ENCODE data around the gene ELMO1. TPM values are rescaled to one million over a fixed set of nuclear protein-coding genes. Genes with fewer than 3 reads are reported as not detected.

Gene ELMO1
- total RNA-seq, 1 donor from 2014 or later = 78.9 TPM

DNA sequence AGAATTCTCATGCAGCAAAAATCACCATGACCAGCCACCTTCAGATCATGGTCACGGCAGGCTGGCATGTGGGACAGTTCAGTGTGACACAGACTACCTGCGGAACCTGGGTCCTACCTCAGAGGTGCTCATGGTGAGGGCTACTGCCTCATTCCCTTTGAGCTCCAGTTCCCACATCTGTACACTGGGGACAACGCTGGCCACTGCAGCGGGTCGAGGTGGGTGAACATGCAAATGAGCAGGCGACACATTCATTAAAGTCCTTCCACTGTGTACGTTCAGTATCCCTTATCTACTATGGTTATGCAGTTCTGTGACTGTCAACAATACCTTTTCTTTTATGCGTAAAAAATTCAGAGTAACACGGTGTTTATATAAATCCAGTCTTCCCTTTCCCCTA lies 505.7 kb downstream of the ELMO1 start:
- DNase-seq = no peak

GRCh38 chr7:36942541-36942940 lies 506.1 kb downstream of the ELMO1 start:
- DNase-seq = no peak

GRCh38 chr7:36942025-36942424 lies 506.6 kb downstream of the ELMO1 start:
- DNase-seq = no peak

DNA sequence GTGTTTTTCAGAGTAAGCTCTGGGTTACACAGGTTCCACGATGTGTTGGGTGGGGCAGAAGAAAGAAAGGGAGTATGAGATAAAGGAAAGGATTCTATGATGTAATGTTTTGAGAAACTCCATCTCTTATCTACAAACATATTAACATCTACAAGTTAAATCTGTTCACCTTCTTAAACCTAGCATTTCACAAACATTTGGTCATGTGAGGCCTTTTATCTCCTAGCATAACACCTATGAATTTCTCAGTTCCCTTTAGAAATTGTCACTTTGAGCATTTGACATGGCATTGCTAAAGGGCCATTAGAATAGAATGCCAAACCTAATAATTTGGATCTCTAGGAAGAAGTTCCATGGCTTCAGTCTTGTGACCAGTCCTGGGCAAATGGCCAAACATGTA lies 507.3 kb downstream of the ELMO1 start:
- no peak for DNase-seq

GRCh38 chr7:36939816-36940215 lies 508.8 kb downstream of the ELMO1 start:
- no peak for DNase-seq

DNA sequence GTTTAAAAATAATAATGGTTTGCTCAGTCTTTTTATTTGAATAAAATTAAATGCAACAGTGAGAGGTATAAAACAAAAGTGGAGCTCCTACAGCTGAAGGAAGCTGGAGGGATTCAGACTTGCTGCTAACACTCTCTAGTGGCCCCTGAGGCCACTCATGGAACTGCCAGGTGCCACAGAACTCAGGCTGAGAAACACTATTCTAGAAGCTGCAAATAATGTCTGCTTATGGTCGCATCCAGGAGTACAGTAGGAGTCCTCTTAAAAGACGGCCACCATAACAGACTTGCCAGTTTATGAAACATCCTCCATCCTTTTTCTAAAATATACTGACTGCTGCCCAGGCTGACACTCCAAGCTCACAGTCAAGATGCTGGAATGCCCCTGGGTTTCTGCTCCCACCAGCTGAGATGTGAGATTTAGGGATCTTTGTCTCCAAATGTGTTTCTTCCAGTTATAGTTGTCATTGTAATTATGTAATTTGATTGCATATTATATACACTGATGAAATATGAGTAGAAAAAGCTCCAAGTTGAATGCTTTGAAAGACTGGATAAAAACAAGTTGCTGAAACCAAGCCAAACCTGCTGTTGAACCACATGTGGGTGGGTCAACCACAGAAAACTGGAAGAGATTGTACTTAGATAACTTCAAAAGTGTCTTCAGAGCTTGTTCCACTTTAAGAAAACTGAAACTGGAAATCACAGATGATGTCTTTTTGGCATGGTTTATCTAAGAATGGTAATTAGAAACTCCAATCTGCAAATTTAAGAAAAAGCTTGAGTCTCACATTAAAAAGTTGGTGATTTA lies 510.7 kb downstream of the ELMO1 start:
- no peak for DNase-seq

- DNase-seq = no peak
Observed at GRCh38 chr7:36931892-36932291, 516.8 kb downstream of the ELMO1 start.

DNA sequence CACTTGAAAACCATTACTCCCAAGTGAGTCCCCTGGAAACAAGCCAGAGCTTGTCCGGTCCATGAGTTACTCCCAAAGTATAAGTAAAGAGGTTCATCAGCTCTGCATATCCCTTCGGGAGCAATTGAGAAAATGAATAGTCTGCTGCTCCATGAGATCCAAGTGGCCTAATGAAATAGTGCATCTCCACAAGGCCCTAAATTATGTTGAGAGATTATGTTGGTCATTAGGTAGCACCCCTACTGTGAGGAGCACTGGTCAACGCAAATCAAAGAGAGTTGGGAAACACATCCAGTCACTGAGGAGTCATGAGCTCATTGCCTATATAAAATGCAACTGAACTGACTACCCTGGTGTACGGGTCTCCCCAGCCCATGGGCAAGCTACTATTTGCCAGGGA lies 518.9 kb downstream of the ELMO1 start:
- no peak for DNase-seq

- DNase-seq = no peak
Observed at GRCh38 chr7:36928718-36929117, 519.9 kb downstream of the ELMO1 start.

GRCh38 chr7:36928311-36928710 lies 520.4 kb downstream of the ELMO1 start:
- no peak for DNase-seq

GRCh38 chr7:36925691-36926090 lies 523.0 kb downstream of the ELMO1 start:
- DNase-seq = no peak

DNA sequence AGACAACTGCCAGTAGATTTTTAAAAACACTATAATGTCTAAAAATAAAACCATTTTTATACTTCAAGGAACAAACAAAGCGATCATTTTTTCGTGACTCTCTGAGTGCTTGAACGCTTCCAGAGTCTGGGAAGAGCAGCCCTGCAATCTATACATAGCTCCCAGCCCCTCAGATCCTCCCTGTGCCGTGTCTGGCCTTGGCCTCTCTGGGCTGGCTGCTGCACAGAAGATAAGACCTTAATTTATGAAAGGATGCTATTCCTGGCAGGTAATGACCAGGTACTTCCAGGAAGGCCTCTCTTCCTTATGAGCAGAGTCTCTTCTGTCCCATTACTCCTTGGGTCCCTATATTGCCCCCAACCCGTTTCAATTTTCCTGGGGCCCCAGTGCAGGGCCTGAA lies 523.5 kb downstream of the ELMO1 start:
- no peak for DNase-seq

DNA sequence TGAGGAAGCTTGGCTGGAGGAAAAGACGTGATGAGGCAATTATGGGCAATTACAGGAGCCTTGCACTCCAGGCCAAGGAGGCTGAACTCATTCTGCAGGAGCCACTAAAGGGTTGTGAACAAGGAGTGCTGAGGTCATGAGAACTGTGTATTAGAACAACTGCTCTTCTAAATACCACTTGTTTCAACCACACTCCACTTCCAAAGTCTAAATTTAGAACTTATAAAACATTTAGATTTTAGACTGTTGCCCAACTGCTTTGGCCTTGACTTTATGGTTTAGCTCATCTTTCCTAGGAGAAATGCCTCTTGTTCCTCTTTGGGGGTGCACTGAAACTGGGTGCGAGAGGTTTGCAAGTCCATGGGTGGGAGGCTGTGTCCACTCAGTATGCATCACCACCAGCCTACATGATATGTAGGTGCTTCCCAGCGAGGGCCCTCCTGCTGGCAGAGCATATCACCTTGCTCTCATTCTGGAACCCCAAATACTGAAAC lies 524.7 kb downstream of the ELMO1 start:
- no peak for DNase-seq

DNA sequence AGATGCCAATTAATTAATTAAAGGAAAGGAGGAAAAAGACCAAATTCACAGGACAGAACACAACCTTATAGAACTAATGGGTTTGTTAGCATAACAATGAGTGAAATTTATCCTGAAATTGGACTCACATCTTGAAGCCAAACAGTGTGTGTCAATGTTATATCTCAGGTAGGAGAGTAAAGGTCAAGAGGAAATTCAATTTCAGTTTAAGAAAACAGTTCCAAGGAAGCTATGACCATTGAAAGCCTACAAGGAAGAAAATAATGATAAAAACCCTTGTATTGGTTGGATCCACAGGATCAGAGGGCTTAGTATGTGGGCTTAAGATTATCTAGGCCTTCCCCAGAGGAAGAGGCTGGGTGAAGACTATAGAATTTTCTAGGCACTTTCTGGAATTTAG lies 525.5 kb downstream of the ELMO1 start:
- DNase-seq = no peak

DNA sequence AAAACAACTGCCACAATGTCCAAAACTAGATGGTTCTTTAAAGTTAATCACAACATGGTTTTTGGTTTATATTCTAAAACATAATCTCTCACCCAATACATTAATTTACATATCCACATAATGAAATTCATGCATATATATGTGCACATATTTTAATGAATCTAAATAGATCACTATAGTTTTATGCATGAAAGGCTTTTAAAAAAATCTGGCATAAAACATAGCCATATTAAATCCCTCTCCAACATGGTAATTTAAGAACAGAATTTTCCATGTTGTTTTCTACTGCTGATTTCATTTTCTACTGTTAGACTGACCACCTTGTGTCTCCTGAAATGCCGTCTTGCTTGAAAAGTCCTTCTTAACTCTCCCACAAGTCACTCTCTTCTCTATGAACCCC lies 528.2 kb downstream of the ELMO1 start:
- no peak for DNase-seq

DNA sequence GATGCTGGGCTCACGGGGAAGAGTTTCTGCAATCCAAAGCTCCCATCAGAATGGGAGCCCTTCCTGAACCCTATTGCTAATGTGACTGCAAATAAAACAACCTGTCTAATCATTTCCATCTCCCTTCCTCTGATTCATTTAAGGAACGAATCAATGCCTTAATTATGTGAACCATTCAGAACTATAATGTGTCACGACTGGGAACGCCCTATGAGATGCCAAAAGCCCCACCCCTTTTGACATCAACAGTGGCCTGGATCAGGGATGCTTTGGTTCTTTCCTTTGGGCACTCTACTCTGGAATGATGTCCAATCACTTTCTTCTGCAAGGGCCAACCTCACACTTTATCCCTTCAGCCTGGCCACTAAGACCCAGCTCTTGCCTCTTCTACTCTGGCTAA lies 528.9 kb downstream of the ELMO1 start:
- DNase-seq = no peak

GRCh38 chr7:36918591-36918990 lies 530.1 kb downstream of the ELMO1 start:
- no peak for DNase-seq

GRCh38 chr7:36916619-36917018 lies 532.0 kb downstream of the ELMO1 start:
- DNase-seq = no peak

- DNase-seq = no peak
Observed at GRCh38 chr7:36916116-36916515, 532.5 kb downstream of the ELMO1 start.

DNA sequence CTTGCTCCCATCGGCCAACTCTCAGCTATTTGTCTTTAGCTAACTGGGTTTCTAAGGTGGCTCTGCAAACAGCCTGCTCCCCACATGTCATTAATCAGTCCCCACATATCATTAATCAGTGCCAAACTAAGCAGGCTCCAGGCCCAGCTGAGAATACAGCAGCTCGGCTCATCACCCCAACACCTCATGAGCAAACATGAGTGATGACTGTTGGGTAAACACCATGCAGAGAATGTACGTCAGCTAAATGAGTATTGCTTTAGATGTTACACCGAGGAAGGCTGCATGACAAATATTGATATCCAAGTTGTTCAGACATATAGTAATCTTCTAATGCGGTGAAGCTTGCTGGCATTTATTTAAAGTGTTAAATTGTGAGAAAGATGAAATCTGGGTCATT lies 536.9 kb downstream of the ELMO1 start:
- DNase-seq = no peak

- no peak for DNase-seq
Observed at GRCh38 chr7:36910859-36911258, 537.8 kb downstream of the ELMO1 start.

DNA sequence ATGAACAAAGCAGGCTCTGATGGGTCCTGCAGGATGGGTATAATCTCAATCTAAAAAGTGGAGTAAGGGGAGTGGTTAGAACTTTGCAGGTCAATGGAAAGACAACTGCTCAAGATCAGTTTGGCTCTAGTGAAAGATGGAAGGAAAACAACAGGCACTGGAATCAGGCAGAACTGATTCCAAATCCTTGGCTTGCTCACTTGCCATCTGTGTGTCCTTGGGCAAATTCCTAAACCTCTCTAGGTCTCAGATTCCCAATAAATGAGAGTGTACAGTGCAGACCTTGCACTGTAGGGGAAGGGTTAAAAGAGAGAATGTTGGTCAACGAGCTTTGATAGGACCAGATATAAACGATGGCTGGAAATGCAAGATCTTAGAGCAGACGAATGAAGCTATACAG lies 538.3 kb downstream of the ELMO1 start:
- no peak for DNase-seq

GRCh38 chr7:36906956-36907635 lies 541.6 kb downstream of the ELMO1 start:
- no peak for DNase-seq

DNA sequence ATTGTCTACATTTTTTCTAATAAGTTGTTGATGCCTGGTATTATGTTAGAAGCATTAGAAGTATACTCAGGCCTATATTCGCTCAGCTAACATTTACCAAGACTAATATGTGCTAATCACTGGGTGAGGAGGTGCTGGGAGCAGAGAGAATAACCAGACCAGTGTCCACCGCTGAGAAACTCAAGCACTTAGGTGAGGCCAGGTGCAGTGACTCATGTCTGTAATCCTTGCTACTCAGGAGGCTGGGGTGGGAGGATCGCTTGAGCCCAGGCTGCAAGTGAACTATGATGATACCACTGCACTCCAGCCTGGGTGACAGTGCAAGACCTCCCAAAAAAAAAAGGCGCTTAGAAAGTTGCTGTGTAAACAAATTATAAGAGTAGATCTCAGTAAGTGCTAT lies 542.2 kb downstream of the ELMO1 start:
- DNase-seq = no peak

Measured in occipital lobe (tissue), 2 donors.